GM23248 (cell line): Measurements from ENCODE around the gene TPCN1.

Source experiments
- EZH2 ChIP-seq: fragments of 200-600 bp; sonication (generic); IDR thresholded peaks from 2 replicates; pipeline ENCODE4 v1.6.1; 2018; ENCODE audit warnings: antibody characterized with exemption, mild to moderate bottlenecking; ENCODE audit not compliant: insufficient read depth, poor library complexity, severe bottlenecking
- EZH2phosphoT487 ChIP-seq: fragments of 200-600 bp; sonication (generic); IDR thresholded peaks from 2 replicates; pipeline ENCODE4 v1.6.1; 2018; ENCODE audit warnings: antibody characterized with exemption, moderate library complexity, mild to moderate bottlenecking, low read depth; ENCODE audit not compliant: insufficient read depth

GRCh38 chr12:113260636-113261300 is 39.5 kb downstream of the TPCN1 start:
- TF ChIP-seq EZH2 (no peak), EZH2phosphoT487 (no peak)
